ENCODE measurements around the gene TARS2.

The TARS2 gene, protein sequence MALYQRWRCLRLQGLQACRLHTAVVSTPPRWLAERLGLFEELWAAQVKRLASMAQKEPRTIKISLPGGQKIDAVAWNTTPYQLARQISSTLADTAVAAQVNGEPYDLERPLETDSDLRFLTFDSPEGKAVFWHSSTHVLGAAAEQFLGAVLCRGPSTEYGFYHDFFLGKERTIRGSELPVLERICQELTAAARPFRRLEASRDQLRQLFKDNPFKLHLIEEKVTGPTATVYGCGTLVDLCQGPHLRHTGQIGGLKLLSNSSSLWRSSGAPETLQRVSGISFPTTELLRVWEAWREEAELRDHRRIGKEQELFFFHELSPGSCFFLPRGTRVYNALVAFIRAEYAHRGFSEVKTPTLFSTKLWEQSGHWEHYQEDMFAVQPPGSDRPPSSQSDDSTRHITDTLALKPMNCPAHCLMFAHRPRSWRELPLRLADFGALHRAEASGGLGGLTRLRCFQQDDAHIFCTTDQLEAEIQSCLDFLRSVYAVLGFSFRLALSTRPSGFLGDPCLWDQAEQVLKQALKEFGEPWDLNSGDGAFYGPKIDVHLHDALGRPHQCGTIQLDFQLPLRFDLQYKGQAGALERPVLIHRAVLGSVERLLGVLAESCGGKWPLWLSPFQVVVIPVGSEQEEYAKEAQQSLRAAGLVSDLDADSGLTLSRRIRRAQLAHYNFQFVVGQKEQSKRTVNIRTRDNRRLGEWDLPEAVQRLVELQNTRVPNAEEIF

GRCh38 chr1:150486966-150487762, at the start of gene TARS2:
TSS of gene TARS2 (plus strand) at chr1:150487419. CDS start at chr1:150487451, 32 bp downstream.
- peak; percentile 95 for DNase-seq

DNA sequence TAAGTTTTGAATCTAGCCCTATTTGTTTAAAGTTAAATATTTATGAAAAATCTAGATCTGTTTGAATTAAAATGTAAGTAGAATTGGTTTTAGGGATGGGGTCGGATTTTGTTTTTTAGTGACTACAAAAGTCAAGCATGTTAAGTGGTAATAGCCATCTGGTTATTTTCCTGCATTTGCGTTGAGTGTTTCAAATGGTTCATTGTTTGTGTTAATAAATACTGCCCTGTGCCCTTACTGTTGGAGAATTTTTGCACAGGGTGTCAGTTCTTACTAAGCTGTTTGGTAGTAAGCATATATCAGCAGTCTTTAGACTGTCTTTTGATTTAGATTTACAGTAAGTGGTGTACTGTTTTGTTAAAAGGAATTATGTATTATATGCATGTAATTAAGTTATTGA, 46.1 kb upstream of the TARS2 start:
- no peak for DNase-seq

DNA sequence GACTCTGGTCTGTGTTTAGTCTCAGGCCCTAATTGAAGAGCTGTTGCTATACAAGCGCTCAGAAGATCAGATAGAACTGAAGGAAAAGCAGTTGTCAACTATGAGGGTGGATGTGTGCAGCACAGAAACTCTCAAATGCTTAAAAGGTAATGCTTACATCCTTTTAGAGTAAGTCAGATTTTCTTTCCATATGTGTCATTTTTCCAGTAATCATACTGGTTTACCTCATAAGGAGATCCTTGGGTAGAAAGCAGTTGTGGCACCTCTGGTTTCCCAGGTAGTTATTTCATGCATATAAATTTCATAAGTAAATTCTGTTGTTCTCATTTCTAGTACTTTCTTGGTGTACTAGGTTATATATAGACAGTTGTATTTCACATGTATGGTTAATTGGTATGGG, 43.0 kb upstream of the TARS2 start:
- no peak for DNase-seq

DNA sequence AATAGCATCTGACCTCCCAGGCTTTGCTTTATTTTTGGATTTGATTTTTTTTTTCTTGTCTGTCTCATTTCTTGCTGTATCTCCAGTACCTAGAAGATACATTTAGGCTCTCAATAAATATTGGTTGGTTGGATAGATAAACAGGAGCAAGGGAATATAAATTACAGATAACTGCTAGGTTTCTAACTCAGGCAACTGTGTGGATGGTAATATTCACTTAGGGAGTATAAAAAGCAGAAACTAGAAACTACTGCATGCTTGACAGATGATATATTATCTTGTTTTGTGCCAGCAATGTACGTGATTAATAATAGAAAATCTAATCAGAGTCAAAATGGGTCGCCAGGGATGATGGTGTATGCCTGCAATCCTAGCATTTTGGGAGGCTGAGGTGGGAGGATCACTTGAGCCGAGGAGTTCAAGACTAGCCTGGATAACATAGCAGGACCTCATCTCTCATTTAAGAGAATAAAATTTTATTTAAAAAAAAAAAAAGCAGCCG, 31.0 kb upstream of the TARS2 start:
- DNase-seq: no peak

- DNase-seq: no peak
Measured at GRCh38 chr1:150464422-150464826, 22.8 kb upstream of the TARS2 start.

DNA sequence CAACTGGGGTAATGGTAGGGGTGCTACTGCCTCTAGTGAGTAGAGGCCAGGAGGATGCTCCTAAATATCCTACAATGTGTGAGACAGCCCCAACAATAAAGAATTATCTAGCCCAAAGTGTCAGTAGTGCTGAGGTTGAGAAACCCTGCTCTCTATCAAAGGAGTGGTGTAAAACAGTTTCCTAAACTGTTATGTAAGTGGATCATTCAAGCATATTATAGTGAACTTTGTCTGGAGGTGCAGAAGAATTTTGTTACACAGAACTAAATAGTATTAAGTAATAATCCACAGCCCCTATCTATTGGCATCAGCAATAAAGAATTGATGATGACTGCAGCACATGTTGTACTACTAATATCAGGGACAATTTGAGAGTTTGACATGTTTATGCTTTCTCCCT, 20.3 kb upstream of the TARS2 start:
- no peak for DNase-seq

GRCh38 chr1:150469291-150469690, 17.9 kb upstream of the TARS2 start:
- DNase-seq: no peak

- no peak for DNase-seq
Measured at GRCh38 chr1:150472601-150473200, 14.5 kb upstream of the TARS2 start.

GRCh38 chr1:150473659-150474058, 13.6 kb upstream of the TARS2 start:
- no peak for DNase-seq

GRCh38 chr1:150474869-150475268, 12.3 kb upstream of the TARS2 start:
- no peak for DNase-seq

- DNase-seq: no peak
Measured at GRCh38 chr1:150476754-150477153, 10.5 kb upstream of the TARS2 start.

GRCh38 chr1:150477320-150477719, 9.9 kb upstream of the TARS2 start:
- DNase-seq: no peak

GRCh38 chr1:150477733-150478132, 9.5 kb upstream of the TARS2 start:
- no peak for DNase-seq

DNA sequence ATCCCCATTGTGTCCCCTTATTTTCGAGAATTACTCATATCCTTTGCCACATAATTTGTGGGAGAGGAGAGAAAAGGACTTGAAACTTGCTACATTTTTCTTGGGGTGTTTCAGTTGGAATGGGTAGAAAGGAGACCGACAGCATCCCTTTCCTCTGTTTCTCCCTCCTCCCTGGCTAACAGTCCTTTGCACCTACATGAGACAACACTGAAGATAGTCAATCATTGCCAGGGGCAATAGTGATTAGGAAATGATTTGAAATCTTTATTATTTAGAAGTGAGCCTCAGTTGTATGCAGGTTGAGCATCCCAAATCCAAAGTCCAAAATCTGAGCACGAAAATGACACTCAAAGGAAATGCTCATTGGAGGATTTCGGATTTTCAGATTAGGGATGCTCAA, 7.8 kb upstream of the TARS2 start:
- no peak for DNase-seq

DNA sequence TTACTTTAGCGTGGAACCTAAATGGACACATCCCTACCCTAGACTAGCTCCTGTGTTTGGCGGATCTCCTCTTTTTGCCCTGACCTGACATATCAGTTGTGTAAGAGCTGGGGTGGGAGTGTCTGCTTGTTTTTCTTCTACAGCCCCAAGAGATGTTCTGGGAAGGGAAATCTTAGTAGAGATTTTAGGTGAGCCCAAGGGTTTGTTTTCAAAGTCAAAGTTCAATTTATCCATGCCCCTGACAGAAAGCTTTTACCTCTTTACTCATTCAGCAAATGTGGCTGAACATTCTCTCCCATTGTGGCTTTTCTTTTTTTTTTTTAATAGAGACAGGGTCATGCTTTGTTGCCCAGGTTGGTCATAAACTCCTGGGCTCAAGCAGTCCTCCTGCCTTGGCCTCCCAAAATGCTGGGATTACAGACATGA, 7.3 kb upstream of the TARS2 start:
- no peak for DNase-seq

GRCh38 chr1:150484431-150484830, 2.8 kb upstream of the TARS2 start:
- DNase-seq: no peak

DNA sequence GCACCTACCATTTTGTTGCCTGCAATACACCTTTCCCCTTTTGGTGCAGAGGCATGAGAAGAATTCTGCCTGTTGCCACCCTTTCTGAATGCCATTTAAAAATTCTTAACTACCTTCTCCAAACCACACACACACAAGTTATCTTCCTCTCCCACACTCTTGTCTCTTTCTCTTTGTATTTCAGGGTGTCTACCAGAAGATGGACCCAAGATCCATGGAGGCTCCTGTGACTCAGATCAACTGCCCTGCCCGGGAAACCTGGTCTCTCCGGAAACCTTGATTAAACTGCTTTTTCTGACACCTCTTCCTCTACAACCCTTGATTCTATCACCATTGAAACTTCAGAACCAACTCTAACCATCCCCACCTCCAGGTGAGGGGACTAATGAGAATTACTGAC, 2.4 kb upstream of the TARS2 start:
- no peak for DNase-seq

GRCh38 chr1:150487763-150488115, 520 bp downstream of the TARS2 start:
- no peak for DNase-seq

DNA sequence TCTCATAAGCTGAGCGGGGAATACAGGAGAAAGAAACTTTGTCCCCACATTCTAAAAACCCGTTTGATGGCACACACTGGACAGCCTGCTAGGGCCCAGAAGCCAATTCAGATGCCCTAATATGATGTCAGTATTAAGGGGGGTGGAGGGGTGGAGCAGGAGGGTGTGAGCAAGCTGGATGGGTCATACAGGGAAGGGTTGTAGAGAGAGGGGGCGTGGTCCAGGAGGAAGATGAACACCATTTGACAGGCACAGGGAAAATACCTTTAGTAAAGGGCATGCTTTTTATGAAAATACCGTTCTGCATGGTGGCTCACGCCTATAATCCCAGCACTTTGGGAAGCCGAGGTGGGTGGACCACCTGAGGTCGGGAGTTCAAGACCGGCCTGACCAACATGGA, 6.0 kb downstream of the TARS2 start:
- no peak for DNase-seq

- no peak for DNase-seq
Measured at GRCh38 chr1:150498342-150498741, 11.1 kb downstream of the TARS2 start.

DNA sequence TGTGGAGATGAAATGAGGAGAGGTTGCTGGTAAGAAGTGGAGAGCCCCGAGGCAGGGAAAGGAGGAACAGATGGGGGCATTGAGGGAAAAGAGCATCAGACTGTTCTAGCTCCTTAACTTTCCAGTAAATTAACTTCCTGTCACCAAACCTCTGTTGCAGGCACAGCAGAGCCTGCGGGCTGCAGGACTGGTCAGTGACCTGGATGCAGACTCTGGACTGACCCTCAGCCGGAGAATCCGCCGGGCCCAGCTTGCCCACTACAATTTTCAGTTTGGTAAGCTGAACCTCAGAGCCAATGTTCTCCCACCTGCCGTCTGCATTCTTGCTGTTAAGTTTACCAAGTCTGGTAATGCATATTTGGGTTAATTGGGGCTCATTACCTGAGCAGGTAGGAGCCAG, 18.2 kb downstream of the TARS2 start:
- no peak for DNase-seq

DNA sequence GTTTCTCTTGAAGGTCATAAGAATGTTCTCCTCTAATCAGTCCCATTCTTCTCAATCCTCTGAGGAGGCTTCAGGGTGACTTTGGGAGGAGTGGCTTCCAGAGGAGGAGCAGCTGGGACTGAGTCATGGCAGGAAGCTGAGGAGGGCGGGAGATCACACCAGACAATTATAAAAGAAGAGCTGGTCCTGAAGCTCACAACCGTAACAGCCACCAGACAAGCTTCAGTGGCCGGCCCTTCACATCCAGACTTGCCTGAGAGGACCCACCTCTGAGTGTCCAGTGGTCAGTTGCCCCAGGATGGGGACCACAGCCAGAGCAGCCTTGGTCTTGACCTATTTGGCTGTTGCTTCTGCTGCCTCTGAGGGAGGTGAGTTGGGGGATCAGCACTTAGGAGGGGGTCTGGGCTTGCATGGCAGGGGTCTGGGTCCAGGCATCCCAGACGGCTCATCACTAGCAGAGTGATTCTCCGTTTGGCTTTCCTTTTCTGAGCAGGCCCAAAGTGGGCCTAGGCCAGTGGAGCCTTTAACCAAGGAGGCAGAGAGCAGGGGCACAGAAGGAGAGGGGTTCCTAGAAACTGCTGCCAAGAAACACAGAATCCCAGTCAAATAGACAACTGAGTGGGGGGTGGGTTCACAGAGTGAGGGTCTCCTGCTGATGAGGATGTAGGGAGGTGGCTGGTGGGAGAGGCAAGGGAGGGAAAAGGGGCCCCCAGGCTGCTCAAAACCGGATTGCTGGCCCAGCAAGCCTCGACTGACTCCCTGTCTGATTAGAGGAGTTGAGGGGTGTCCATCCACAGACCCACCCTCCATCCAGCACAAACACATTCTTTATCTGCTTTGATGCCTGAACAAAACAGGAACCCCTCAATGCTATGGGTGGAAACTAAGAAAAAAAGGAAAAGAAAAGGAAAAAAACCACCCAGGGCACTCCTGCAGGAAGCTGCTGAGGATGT, 21.0 kb downstream of the TARS2 start, which contains the start of gene ECM1:
TSS of gene ECM1 (plus strand) at position 198 of the 953 bp plus-strand sequence. CDS start at position 299, 101 bp downstream.
- DNase-seq: no peak

Measured in NCI-H524 treated with DMSO at 0.1 percent for 48 hours (cell line).